Parathyroid adenoma (tissue), 2 donors: ENCODE data around the gene NDUFS6.

ENCODE experiments used
- H2AFZ ChIP-seq: fragments of 300-600 bp; sonication (generic); one replicate; pipeline ENCODE4 v1.7.0; 2017; ENCODE audit warnings: antibody characterized with exemption, mild to moderate bottlenecking
- H3K27ac ChIP-seq: fragments of 300-600 bp; sonication (generic); one replicate; pipeline ENCODE4 v1.7.0; 2017
- H3K27me3 ChIP-seq: fragments of 300-600 bp; sonication (generic); one replicate; pipeline ENCODE4 v1.7.0; 2017; ENCODE audit warnings: low read length; ENCODE audit not compliant: control insufficient read depth, insufficient read depth
- H3K36me3 ChIP-seq: fragments of 300-600 bp; sonication (generic); one replicate; pipeline ENCODE4 v1.7.0; 2017; ENCODE audit warnings: low read length; ENCODE audit not compliant: control insufficient read depth, insufficient read depth
- H3K4me1 ChIP-seq: fragments of 300-600 bp; sonication (generic); one replicate; pipeline ENCODE4 v1.7.0; 2017; ENCODE audit warnings: control low read depth
- H3K4me2 ChIP-seq: fragments of 300-600 bp; sonication (generic); one replicate; pipeline ENCODE4 v1.7.0; 2017; ENCODE audit warnings: low read length
- H3K4me3 ChIP-seq: fragments of 300-600 bp; sonication (generic); one replicate; pipeline ENCODE4 v1.7.0; 2017; ENCODE audit warnings: low read depth, low read length
- H3K79me2 ChIP-seq: fragments of 300-600 bp; sonication (generic); one replicate; pipeline ENCODE4 v1.7.0; 2017; ENCODE audit warnings: control low read depth
- H3K9ac ChIP-seq: fragments of 300-600 bp; sonication (generic); one replicate; pipeline ENCODE4 v1.7.0; 2017; ENCODE audit warnings: mild to moderate bottlenecking
- H3K9me3 ChIP-seq: fragments of 300-600 bp; sonication (generic); one replicate; pipeline ENCODE4 v1.7.0; 2017; ENCODE audit warnings: low read length; ENCODE audit not compliant: control insufficient read depth
- TF ChIP-seq, protein P1 (sequence below): fragments of 300-600 bp; sonication (generic); IDR thresholded peaks from one replicate; pipeline ENCODE4 v1.7.0; 2017; ENCODE audit warnings: antibody characterized with exemption, mild to moderate bottlenecking
- donor health status: primary hyperparathyroidism.

The NDUFS6 gene

DNA sequence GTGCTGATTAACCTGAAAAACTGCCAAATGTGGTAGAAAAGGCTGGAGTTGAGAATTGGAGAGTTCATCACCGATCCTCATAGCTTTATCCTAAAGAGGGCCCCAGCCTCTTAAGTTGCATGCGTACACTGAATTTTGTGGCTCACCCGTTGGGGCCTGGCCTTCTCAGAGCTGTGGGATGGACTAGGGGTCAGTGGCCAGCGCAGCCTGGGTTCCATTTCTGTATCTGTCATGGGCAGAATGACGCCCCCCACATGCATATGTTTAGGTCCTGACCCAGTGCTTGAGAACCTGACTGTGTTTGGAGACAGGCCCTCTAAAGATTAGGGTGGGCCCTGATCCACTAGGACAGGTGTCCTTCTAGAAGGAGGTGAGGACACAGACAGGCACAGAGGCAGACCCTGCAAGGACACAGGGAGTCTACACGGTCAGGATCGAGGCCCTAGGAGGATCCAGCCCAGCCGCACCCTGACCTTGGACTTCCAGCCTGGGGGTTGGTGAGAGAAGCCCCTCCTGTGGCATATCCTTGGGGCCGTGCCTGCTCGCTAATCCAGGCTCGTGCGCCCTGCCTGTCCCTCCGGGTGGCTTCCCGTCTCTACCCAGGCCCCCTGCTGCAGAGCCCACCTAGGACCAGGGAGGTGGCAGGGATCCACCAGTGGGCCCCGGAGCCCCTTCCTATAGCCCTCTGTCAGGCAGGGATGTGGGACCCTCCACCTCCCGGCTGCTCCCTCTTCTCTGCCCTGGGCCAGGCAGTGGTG, 32.2 kb downstream of the NDUFS6 start:
- H3K27me3 ChIP-seq, result no peaks in the 10 kb centered on the region
- H3K9ac ChIP-seq, result no peak overlapping the region
- H3K36me3 ChIP-seq, result no peaks in the 10 kb centered on the region
- H3K4me3 ChIP-seq, result no peak overlapping the region
- H3K4me2 ChIP-seq, result no peak overlapping the region
- no peaks in the 10 kb centered on the region for H3K9me3 ChIP-seq
- no peak overlapping the region for H2AFZ ChIP-seq
- no peaks in the 10 kb centered on the region for H3K79me2 ChIP-seq
- no peaks in the 10 kb centered on the region for H3K4me1 ChIP-seq
- TF ChIP-seq, protein P1, sequence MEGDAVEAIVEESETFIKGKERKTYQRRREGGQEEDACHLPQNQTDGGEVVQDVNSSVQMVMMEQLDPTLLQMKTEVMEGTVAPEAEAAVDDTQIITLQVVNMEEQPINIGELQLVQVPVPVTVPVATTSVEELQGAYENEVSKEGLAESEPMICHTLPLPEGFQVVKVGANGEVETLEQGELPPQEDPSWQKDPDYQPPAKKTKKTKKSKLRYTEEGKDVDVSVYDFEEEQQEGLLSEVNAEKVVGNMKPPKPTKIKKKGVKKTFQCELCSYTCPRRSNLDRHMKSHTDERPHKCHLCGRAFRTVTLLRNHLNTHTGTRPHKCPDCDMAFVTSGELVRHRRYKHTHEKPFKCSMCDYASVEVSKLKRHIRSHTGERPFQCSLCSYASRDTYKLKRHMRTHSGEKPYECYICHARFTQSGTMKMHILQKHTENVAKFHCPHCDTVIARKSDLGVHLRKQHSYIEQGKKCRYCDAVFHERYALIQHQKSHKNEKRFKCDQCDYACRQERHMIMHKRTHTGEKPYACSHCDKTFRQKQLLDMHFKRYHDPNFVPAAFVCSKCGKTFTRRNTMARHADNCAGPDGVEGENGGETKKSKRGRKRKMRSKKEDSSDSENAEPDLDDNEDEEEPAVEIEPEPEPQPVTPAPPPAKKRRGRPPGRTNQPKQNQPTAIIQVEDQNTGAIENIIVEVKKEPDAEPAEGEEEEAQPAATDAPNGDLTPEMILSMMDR, result no peak
- H3K27ac ChIP-seq, result no peak overlapping the region

DNA sequence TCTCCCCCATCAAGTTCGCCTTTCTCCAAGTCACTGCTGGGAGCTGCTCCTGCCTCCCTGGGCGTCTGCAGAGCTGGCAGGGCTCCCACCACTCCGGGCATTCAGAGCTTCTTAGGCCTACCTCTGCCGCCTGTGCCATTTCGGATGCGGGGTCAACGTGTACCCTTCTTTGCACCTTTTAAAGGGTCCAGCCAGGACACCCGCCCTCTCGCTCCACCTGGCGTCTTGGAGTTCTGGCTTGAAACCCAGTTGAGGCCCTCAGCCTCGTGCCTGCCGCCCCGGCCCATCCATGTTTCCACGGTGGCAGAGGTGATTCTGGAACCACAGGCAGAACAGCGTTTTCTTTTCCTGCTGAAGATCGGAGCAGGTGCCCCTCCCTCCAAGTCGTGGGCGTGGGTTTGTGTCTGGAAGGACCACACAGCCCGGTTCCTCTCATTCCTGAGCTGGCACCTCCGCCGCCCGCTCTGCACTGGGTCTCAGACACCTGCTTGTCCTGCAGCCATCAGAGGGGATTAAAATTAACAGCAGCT, 32.9 kb downstream of the NDUFS6 start:
- Histone ChIP-seq H3K27ac (no peak overlapping the region), H3K36me3 (no peaks in the 10 kb centered on the region), H3K4me3 (no peak overlapping the region), H3K9me3 (no peaks in the 10 kb centered on the region), H3K27me3 (no peaks in the 10 kb centered on the region), H3K79me2 (no peaks in the 10 kb centered on the region), H3K9ac (no peak overlapping the region), H3K4me2 (no peak overlapping the region), H3K4me1 (no peaks in the 10 kb centered on the region), H2AFZ (no peak overlapping the region)
- TF ChIP-seq, protein P1, result no peak

DNA sequence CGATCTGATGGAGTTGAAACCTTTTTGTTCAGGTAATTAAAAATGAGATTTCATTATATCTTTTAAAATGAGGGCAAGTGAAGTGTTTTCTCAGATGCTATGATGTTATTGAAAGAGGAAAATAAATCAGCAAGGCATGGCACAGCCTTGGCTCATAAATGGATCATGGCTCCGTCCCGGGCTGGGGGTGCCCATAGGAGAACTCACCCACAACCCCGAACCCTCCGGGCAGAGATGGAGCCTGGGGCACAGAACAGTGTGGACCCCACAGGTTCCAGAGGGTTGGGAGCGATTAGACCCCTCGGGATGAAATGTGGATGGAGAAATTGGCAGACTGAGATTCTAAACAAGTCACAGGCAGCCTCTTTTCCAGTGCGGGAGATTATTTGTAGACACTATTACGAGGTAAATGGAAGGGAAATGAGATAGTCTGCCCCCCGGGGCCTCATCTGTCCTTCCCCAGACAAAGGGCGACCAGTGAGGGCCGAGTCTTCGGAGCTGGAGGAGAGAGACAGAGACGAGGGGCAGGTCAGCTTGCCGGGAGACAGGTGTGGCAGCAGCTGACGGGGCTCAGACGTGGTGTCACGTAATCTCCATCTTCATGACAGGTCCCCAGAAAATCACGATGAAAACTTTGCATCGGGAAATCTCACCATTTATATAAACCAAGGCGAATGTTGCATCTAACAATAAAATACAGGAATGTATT, 33.7 kb downstream of the NDUFS6 start:
- no peak overlapping the region for H2AFZ ChIP-seq
- H3K36me3 ChIP-seq, result no peaks in the 10 kb centered on the region
- no peaks in the 10 kb centered on the region for H3K27me3 ChIP-seq
- TF ChIP-seq, protein P1, result no peak
- H3K4me2 ChIP-seq, result no peak overlapping the region
- H3K9ac ChIP-seq, result no peak overlapping the region
- no peaks in the 10 kb centered on the region for H3K4me1 ChIP-seq
- no peak overlapping the region for H3K4me3 ChIP-seq
- H3K79me2 ChIP-seq, result no peaks in the 10 kb centered on the region
- H3K27ac ChIP-seq, result no peak overlapping the region
- H3K9me3 ChIP-seq, result no peaks in the 10 kb centered on the region

DNA sequence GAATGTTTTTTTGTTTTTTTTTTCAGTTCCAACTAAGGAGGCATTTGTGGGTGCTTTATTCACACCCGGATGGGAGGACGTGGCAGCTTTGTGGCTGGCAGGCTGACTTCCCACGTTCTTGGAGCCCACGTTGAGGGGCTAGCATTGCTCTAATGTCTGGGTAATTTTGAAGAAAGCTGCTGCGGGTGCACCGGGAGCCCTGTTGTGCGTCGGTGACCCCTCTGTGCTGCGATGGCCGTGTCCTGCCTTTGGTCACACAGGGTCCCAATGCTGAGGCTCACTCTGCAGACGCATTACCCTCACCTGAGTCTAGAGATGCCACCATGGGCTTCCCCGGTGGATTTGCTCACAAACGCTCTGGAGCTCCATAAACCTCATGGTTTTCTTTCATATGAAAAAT, 34.2 kb downstream of the NDUFS6 start:
- Histone ChIP-seq H3K9me3 (no peaks in the 10 kb centered on the region), H3K79me2 (no peaks in the 10 kb centered on the region), H3K9ac (no peak overlapping the region), H3K27me3 (no peaks in the 10 kb centered on the region), H2AFZ (no peak overlapping the region), H3K4me2 (no peak overlapping the region), H3K4me3 (no peak overlapping the region), H3K36me3 (no peaks in the 10 kb centered on the region), H3K27ac (no peak overlapping the region), H3K4me1 (no peaks in the 10 kb centered on the region)
- TF ChIP-seq, protein P1, result no peak
